ENCODE data around the gene UGT2B10. TPM values are rescaled to one million over a fixed set of nuclear protein-coding genes. Genes with fewer than 3 reads are reported as not detected.
A peak's percentile ranks its signal among the peaks of the same experiment; 100 is the strongest.

Gene UGT2B10
- total and polyA plus RNA-seq, 9 of the 15 experiments (the other 6 are each of a cell fraction or from before 2014, with no cell fraction given) = 0.18 TPM; not detected in 8

GRCh38 chr4:68869274-68869773, 53.5 kb downstream of the UGT2B10 start (continued):
- TF ChIP-seq SNIP1 (IDR thresholded peaks at IDR 0.05; ENCODE audit: low read depth) (no peak), ZNF133 (CRISPR knock-in tag; IDR thresholded peaks at IDR 0.05) (no peak), ZNF785 (CRISPR knock-in tag; IDR thresholded peaks at IDR 0.05) (no peak), COPS2 (conservative IDR thresholded peaks at IDR 0.05) (no peak), ZNF699 (CRISPR knock-in tag; IDR thresholded peaks at IDR 0.05; ENCODE audit: insufficient replicate concordance) (no peak), ZNF518B (CRISPR knock-in tag; IDR thresholded peaks at IDR 0.05) (no peak)

GRCh38 chr4:68871809-68872642, 56.2 kb downstream of the UGT2B10 start:
- no peak overlapping the region for H3K27ac ChIP-seq (ENCODE audit: extremely low read depth, low read depth, low read length)
- in situ Hi-C loops (cut with MboI) = no loop called here
- intact Hi-C loops (cut with micrococcal nuclease) = no loop called here
- no peaks in the 10 kb centered on the region; the same call in 1 of the 2 replicates for H3K9me3 ChIP-seq (replicated peaks; ENCODE audit: control insufficient read depth, insufficient read depth, low read depth, low read length)
- no peaks in the 10 kb centered on the region for H3K9me1 ChIP-seq (ENCODE audit: control insufficient read depth, insufficient read depth, low read length)
- BruUV-seq (replicated peaks) = no TSS peak
- peak overlapping the region; percentile 59 for H2AFZ ChIP-seq (ENCODE audit: low read depth, low read length)
- no peaks in the 10 kb centered on the region for H3K27me3 ChIP-seq (ENCODE audit: control insufficient read depth in 2 of 2, insufficient read depth in 2 of 2, low read length in 2 of 2)
- POLR2A ChIA-PET = no interaction called here
- FAIRE-seq (no peak), DNase-seq (ENCODE audit: extremely low read depth in 1 of 4, low spot score in 3 of 4) (peak in 1 of 4 experiments; percentile 18), ATAC-seq (peak; percentile 39; the same call in 1 of the 3 replicates)
- no peak overlapping the region for H3K9ac ChIP-seq (ENCODE audit: insufficient read depth in 1 of 2, low read depth in 2 of 2, low read length in 2 of 2)
- no peaks in the 10 kb centered on the region for H4K20me1 ChIP-seq (replicated peaks; ENCODE audit: control insufficient read depth, insufficient read depth, low read length)
- WGBS (ENCODE audit: insufficient coverage, low coverage, missing lambda C conversion rate) = 15% methylated on average over 2 of the region's 2 CpGs
- H3K4me1 ChIP-seq (replicated peaks in 1 of 2; ENCODE audit: control insufficient read depth in 2 of 2, insufficient read depth in 2 of 2, low read length in 2 of 2) = no peaks in the 10 kb centered on the region
- no peak overlapping the region for H3K4me3 ChIP-seq
- TF ChIP-seq NR2C1 (IDR thresholded peaks at IDR 0.05) = 0 out of 2 replicates have a peak, but pooled peaks have one; percentile 66
- no peak for TF ChIP-seq NR2C1 (tag; IDR thresholded peaks at IDR 0.05)
- TF ChIP-seq TBP (optimal IDR thresholded peaks at IDR 0.05; ENCODE audit: low read depth, low read length) = no peak
- H3K4me2 ChIP-seq (ENCODE audit: insufficient read depth, low read length) = no peak overlapping the region
- CTCF ChIA-PET (ENCODE audit: low intra/inter-chr PET ratio) = no interaction called here
- H3K36me3 ChIP-seq (ENCODE audit: control insufficient read depth, insufficient read depth, low read length) = no peaks in the 10 kb centered on the region
- H3K79me2 ChIP-seq (ENCODE audit: control insufficient read depth, insufficient read depth, low read length) = no peaks in the 10 kb centered on the region
